D721Med (cell line): ENCODE results near the gene ARF5.

ENCODE experiments used
- DNase-seq: peaks from one replicate; pipeline ENCODE4 v3.0.0; 2011; ENCODE audit warnings: low spot score; ENCODE audit not compliant: insufficient read length
- FAIRE-seq: peaks from 2 replicates; lab custom pipeline; 2011; peaks lifted over from hg19 to GRCh38; lab: Jason Lieb, UNC
- CTCF ChIP-seq: IDR thresholded peaks from 2 replicates; pipeline ENCODE4 v1.5.1; 2012; ENCODE audit warnings: mild to moderate bottlenecking, control low read depth; ENCODE audit not compliant: insufficient read depth; ENCODE audit errors: missing control alignments

The ARF5 gene

GRCh38 chr7:127581716-127582115 is 6.5 kb upstream of the ARF5 start:
- no peak for TF ChIP-seq CTCF
- no peak for FAIRE-seq
- DNase-seq = no peak

- no peak for FAIRE-seq
- no peak for DNase-seq
- no peak for TF ChIP-seq CTCF
Measured at GRCh38 chr7:127582361-127582760, 5.8 kb upstream of the ARF5 start.

- TF ChIP-seq CTCF = no peak
- FAIRE-seq (no peak), DNase-seq (no peak)
Measured at GRCh38 chr7:127584648-127585043, 3.6 kb upstream of the ARF5 start.

GRCh38 chr7:127585044-127585953 is 2.9 kb upstream of the ARF5 start, which contains the start of gene GCC1:
TSS of gene GCC1 (minus strand) at chr7:127585596. CDS start at chr7:127585182, 414 bp downstream.
- DNase-seq = peak; percentile 93
- no peak for TF ChIP-seq CTCF
- no peak for FAIRE-seq

- TF ChIP-seq CTCF = no peak
- FAIRE-seq = no peak
- DNase-seq = no peak
Measured at GRCh38 chr7:127586346-127586745, 1.9 kb upstream of the ARF5 start.

GRCh38 chr7:127587663-127588018 is 570 bp upstream of the ARF5 start:
- TF ChIP-seq CTCF = no peak
- FAIRE-seq (no peak), DNase-seq (no peak)
